Activated B cell treated with CpG ODN at 0.5 μM for 24 hours (primary cell): ENCODE results near the gene FURIN. TPM values are rescaled to one million over a fixed set of nuclear protein-coding genes. Genes with fewer than 3 reads are reported as not detected.

Source experiments
- ATAC-seq: fragments of 200-7000 bp; cut with Tn5 transposase; one replicate; pipeline ENCODE4 v1.10.0; 2021; ENCODE audit warnings: low read depth, mild to moderate bottlenecking, moderate library complexity
- CTCF ChIA-PET: fragments of 350-600 bp; sonication (Branson Sonifier 250); formaldehyde crosslinking; loops from one replicate; lab custom pipeline; 2021; ENCODE audit warnings: antibody characterized with exemption; lab: Charles Lee
- POLR2A ChIA-PET: fragments of 350-600 bp; sonication (Branson Sonifier 250); formaldehyde crosslinking; loops from one replicate; lab custom pipeline; 2021; ENCODE audit warnings: antibody characterized with exemption; lab: Charles Lee
- DNase-seq: peaks from one replicate; pipeline ENCODE4 v3.0.0; 2022
- H3K27ac Mint-ChIP-seq: one replicate; pipeline ENCODE4 v1.8.0; 2020; ENCODE audit warnings: mixed read lengths
- H3K27me3 Mint-ChIP-seq: one replicate; pipeline ENCODE4 v1.8.0; 2021; ENCODE audit warnings: mixed read lengths
- H3K36me3 Mint-ChIP-seq: one replicate; pipeline ENCODE4 v1.8.0; 2021; ENCODE audit warnings: low read depth, mixed read lengths
- H3K4me1 Mint-ChIP-seq: one replicate; pipeline ENCODE4 v1.8.0; 2021; ENCODE audit warnings: mixed read lengths
- H3K4me3 Mint-ChIP-seq: one replicate; pipeline ENCODE4 v1.8.0; 2020; ENCODE audit warnings: mild to moderate bottlenecking, mixed read lengths
- H3K9me3 Mint-ChIP-seq: one replicate; pipeline ENCODE4 v1.8.0; 2020; ENCODE audit warnings: mixed read lengths
- intact Hi-C: fragments of 100-400 bp; cut with micrococcal nuclease; formaldehyde crosslinking; loops from one replicate; pipeline ENCODE4 v1.15.1; 2024
- total RNA-seq: library from RNA; stranded (reverse); gene quantifications from 2 replicates; pipeline ENCODE4 v1.2.3, GENCODE V29; 2022
- TF ChIP-seq, protein P1 (sequence below): fragments of 200-600 bp; IDR thresholded peaks from one replicate; pipeline ENCODE4 v1.8.0; 2022; ENCODE audit warnings: antibody characterized with exemption, mild to moderate bottlenecking

Gene FURIN
- total RNA-seq, 1 donor from 2014 or later: 46.5 TPM

GRCh38 chr15:90887037-90887481 lies 18.7 kb downstream of the FURIN start:
- POLR2A ChIA-PET: interaction anchor here (1.1 to 2.0 kb wide), 2 partner anchors 16 to 239 kb away, joined by 4 to 14 read pairs; partner anchors contain the start of gene MAN2A2
- intact Hi-C loops: loop anchor here (2.0 to 5.0 kb wide), 3 partner anchors 35 to 524 kb away; no protein-coding TSS in a partner anchor

GRCh38 chr15:90889313-90889730 lies 20.9 kb downstream of the FURIN start:
- no peak overlapping the region for H3K27ac Mint-ChIP-seq
- no peak for ATAC-seq
- no peaks in the 10 kb centered on the region for H3K9me3 Mint-ChIP-seq
- no peak for DNase-seq
- TF ChIP-seq, protein P1, sequence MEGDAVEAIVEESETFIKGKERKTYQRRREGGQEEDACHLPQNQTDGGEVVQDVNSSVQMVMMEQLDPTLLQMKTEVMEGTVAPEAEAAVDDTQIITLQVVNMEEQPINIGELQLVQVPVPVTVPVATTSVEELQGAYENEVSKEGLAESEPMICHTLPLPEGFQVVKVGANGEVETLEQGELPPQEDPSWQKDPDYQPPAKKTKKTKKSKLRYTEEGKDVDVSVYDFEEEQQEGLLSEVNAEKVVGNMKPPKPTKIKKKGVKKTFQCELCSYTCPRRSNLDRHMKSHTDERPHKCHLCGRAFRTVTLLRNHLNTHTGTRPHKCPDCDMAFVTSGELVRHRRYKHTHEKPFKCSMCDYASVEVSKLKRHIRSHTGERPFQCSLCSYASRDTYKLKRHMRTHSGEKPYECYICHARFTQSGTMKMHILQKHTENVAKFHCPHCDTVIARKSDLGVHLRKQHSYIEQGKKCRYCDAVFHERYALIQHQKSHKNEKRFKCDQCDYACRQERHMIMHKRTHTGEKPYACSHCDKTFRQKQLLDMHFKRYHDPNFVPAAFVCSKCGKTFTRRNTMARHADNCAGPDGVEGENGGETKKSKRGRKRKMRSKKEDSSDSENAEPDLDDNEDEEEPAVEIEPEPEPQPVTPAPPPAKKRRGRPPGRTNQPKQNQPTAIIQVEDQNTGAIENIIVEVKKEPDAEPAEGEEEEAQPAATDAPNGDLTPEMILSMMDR: no peak
- no peaks in the 10 kb centered on the region for H3K27me3 Mint-ChIP-seq
- CTCF ChIA-PET: interaction anchor here (0.9 to 5.8 kb wide), 3 partner anchors 44 to 239 kb away, joined by 3 to 121 read pairs (median 9); partner anchors contain the start of gene HDDC3
- intact Hi-C loops: loop anchor here (5.0 kb wide), 2 partner anchors 37 to 392 kb away; no protein-coding TSS in a partner anchor
- no peak overlapping the region for H3K4me3 Mint-ChIP-seq
- POLR2A ChIA-PET: no interaction called here
- H3K4me1 Mint-ChIP-seq: peaks cover 25% of the 10 kb centered on the region
- H3K36me3 Mint-ChIP-seq: peaks cover 25% of the 10 kb centered on the region

More at GRCh38 chr15:90887037-90887481, 18.7 kb downstream of the FURIN start:
- Mint-ChIP-seq H3K36me3 (peaks cover 13% of the 10 kb centered on the region), H3K9me3 (no peaks in the 10 kb centered on the region), H3K27ac (no peak overlapping the region), H3K27me3 (no peaks in the 10 kb centered on the region), H3K4me3 (no peak overlapping the region), H3K4me1 (peaks cover 34% of the 10 kb centered on the region)
- no peak for DNase-seq
- CTCF ChIA-PET: interaction anchor here (1.0 to 5.8 kb wide), 7 partner anchors 16 to 594 kb away, joined by 3 to 121 read pairs (median 14); partner anchors contain the start of genes HDDC3 and UNC45A
- no peak for ATAC-seq
- TF ChIP-seq, protein P1: no peak

GRCh38 chr15:90889736-90890456 lies 21.5 kb downstream of the FURIN start:
- Mint-ChIP-seq H3K4me3 (no peak overlapping the region), H3K36me3 (peaks cover 28% of the 10 kb centered on the region), H3K9me3 (no peaks in the 10 kb centered on the region), H3K27ac (no peak overlapping the region), H3K27me3 (no peaks in the 10 kb centered on the region), H3K4me1 (peaks cover 21% of the 10 kb centered on the region)
- DNase-seq (no peak), ATAC-seq (no peak)
- intact Hi-C loops: loop anchor here (5.0 kb wide), 2 partner anchors 38 to 393 kb away; no protein-coding TSS in a partner anchor
- CTCF ChIA-PET: interaction anchor here (0.9 to 1.9 kb wide), 2 partner anchors 43 to 195 kb away, joined by 3 to 9 read pairs; partner anchors contain the start of gene HDDC3
- POLR2A ChIA-PET: interaction anchor here (0.6 kb wide), 1 partner anchor 241 kb away, joined by 5 read pairs; no protein-coding TSS in a partner anchor
- TF ChIP-seq, protein P1: no peak

GRCh38 chr15:90890839-90891238 lies 22.5 kb downstream of the FURIN start:
- Mint-ChIP-seq H3K9me3 (no peaks in the 10 kb centered on the region), H3K27me3 (no peaks in the 10 kb centered on the region), H3K27ac (no peak overlapping the region), H3K4me3 (no peak overlapping the region), H3K36me3 (peaks cover 35% of the 10 kb centered on the region), H3K4me1 (peaks cover 14% of the 10 kb centered on the region)
- DNase-seq (no peak), ATAC-seq (no peak)
- TF ChIP-seq, protein P1: no peak
- CTCF ChIA-PET: no interaction called here
- intact Hi-C loops: no loop called here
- POLR2A ChIA-PET: no interaction called here
